Stimulated activated CD4-positive, alpha-beta T cell treated with anti-CD3 and anti-CD28 coated beads, Interleukin-12 subunit alpha, Interleukin-12 subunit beta, amount 100 ng/mL, for 48 hours (primary cell): ENCODE data around the gene FAS.
A peak's percentile ranks its signal among the peaks of the same experiment; 100 is the strongest.
"Not testable (repeated sequence)": the region's sequence is repeated elsewhere in the genome, so short reads cannot be mapped to it uniquely, and the experiment has no call there.

Source experiments
- DNase-seq, 3 donors: peaks; one replicate each; pipeline ENCODE4 v3.0.0-alpha.2; 2020; ENCODE audit warnings: low read depth in 2 of 3, low spot score in 1 of 3

Gene FAS

DNA sequence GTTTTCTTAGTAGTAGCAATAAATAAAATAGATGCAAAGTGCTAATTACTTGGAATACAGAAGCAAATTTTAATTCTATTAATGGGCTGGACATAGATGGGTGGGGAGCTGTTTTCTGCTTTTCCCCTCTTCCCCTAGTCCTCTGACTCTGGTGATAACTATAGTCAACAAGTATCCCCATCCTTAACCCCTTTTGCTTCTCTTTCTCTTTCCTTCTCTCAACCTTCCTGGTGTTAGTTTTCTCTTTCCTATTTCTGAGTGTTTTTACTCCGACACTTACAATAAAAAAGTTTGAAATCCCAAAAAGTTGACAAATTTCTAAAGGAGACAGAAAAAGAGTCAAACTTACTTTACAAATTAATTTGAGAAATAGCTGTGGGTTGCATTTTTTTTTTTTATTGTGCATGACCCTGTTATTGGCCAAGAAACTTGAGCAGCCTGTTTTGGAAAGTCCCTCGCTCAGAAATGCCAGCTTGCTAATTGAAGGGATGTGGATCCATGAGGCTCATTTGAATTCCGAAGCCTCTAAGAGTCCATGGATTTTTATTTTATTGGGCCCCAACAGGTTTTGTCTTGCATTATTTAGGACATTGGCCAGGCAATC lies 2.4 kb downstream of the FAS start:
- no peak for DNase-seq

- DNase-seq: no peak
Observed at GRCh38 chr10:88994019-88994418, 3.4 kb downstream of the FAS start.

DNA sequence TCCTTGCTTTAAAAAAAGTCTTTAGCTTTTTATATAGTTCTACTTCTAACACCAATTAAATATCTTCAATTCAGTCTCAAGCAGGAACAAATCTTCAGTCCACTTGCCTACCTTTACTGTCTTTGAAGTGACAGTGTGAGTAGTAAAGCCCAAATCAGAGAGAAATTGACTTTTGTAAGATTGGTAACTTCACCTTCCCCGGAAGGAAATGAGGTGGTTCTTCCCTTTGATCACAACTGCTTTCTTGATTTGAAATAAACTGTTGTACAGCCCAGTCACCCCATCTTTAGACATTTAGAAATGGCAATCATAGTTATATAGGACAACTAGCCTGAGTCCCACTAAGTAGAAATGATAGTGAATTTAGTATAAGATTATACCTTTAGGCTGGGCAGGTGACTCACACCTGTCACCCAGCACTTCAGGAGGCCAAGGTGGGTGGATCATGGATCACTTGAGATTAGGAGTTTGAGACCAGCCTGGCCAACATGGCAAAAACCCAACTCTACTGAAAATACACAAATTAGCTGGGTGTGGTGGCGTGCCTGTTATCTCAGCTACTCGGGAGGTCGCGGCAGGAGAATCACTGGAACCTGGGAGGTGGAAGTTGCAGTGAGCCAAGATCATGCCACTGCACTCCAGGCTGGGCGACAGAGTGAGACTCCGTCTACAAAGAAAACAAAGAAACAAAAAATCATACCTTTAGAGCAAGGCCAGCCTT lies 4.7 kb downstream of the FAS start:
- no peak for DNase-seq

DNA sequence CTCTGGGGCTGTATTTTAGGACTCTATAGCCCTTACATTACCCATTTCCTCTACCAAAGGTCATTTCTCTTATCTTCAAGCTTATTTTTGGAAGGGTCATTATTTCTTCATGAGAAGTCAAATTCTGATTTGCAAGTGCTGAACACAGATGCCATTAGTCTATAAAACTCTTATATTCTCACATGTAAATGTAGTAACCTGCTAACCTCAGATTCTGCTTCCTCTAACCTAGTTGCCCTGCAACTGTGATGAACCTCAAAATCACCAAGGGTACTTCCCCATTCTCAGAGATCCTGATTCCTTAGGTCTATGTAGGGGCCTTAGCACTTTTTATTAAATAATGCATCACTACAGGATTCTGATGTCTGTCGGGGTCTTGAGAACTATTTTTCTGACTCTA lies 6.3 kb downstream of the FAS start:
- no peak for DNase-seq

DNA sequence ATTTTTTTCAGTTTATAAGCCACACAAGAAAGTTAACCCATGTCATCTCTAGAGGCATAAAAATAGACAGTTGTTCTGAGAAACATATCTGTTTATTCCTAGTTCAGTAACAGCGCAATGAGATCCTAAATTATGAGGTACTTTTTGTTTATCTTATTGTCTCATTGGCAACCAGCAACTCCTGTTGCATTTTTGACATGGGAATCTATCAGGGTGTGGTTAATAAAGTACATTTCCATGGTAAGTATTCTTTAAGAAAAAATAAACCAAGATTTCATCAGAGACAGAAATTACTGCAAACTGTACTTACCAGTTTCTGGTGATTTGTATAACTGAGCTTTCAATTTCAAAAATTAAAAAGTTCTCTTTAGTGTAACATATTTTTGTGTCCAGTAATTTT lies 9.0 kb downstream of the FAS start:
- DNase-seq: no peak

- no peak for DNase-seq
Observed at GRCh38 chr10:89001024-89001728, 10.6 kb downstream of the FAS start.

DNA sequence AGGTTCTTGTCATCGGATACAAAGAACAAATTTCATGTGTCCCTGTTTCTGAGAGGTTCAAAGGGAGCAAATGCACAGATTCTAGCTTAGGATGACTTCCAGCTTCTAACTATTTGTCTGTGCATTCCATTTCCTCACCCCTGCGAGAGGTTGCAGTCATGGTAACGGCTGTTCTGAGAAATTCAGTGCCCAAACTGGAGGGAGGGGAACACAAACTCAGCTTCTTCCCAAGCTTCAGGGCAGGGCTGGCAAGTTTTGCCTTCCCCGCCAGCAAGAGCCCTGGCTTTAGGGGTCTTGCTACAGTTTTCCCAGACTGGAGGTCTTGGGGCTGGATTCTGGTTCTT lies 11.1 kb downstream of the FAS start:
- no peak for DNase-seq

DNA sequence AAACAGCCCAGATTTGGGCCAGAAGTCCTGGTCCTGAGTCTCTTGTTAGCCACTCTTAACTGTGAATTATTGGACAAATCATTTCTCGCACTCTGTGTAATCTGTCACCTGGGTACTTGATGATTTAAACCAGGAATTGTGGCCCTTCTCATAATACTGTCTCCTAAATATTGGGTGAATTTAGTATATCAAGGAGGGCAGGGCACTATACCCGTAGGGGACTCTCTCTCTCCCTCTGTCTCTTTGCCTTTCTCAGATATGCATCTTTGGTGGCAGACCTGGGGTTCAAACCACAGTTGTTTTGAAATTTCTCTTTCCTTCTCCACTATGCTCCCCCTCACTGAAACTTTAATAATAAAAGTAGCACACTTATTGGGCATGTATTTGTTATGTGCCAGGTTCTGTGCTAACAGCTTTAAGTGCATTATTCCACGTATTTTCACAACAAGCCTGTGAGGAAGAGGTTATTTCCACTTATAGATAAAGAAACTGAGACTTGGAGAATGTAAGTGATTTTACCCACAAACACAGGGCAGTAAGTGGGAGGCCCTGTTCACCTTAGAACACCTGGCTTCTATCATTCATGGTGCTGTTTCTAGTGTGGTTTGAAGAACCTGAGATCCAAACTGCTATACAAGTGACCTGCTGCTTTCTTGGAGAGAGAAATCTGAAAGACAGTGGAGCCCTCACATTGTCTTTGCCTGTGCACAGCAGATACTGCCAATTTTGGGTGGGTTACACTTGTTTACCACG lies 11.8 kb downstream of the FAS start:
- no peak for DNase-seq

- DNase-seq: no peak
Observed at GRCh38 chr10:89003344-89003743, 12.7 kb downstream of the FAS start.

GRCh38 chr10:89007129-89007893 lies 16.7 kb downstream of the FAS start:
- DNase-seq: no peak

DNA sequence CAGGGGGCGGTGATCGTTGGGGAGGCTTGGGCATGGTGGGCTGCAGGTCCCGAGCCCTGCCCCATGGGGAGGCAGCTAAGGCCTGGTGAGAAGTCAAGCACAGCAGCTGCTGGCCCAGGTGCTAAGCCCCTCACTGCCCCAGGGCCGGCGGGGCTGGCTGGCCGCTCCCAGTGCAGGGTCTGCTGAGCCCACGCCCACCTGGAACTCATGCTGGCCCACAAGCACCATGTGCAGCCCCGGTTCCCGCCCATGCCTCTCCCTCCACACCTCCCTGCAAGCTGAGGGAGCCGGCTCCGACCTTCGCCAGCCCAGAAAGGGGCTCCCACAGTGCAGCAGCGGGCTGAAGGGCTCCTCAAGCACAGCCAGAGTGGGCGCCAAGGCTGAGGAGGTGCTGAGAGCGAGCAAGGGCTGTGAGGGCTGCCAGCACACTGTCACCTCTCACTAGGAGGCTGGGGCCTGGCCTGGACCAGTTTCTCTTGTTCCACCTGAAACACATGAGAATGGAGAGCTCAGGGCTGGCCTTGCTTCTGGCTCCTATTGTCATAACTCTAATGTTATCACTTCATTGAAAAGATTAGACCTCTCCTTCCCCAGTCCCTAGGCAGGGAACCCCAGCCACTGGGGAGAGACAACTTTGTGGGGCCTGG lies 28.2 kb downstream of the FAS start:
- not testable (repeated sequence) for DNase-seq

GRCh38 chr10:89019569-89020327 lies 29.1 kb downstream of the FAS start:
- DNase-seq: no peak

DNA sequence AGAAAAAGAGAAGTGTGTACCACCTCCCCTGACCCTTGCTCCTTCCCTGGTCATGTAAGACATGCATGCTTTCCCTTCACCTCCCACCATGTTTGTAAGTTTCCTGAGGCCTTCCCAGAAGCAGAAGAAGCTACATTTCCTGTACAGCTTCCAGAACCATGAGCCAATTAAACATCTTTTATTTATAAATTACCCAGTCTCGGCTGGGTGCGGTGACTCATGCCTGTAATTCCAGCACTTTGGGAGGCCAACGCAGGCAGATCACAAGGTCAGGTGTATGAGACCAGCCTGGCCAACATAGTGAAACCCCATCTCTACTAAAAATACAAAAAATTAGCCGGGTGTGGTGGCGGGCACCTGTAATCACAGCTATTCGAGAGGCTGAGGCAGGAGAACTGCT lies 30.9 kb downstream of the FAS start:
- not testable (repeated sequence) for DNase-seq

GRCh38 chr10:89022734-89023133 lies 32.1 kb downstream of the FAS start:
- no peak for DNase-seq

DNA sequence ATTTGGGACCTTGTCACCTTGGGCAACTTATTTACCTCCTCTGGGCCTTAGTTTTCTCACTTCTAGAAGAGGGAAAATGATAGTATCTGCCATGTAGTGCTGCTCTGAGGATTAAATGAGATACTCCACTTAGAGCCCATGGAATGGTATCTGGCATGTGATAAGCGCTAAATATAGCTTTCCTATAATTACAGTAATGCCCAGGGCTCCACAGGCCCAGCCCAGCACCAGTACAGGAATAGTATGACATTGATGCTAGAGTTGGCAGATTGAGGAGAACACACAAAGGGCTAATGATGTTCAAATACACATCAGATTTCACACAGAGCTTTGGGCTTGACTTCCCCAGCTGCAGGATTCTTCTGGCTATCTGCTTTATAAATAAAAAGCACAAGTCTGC lies 34.9 kb downstream of the FAS start:
- DNase-seq: no peak

- no peak for DNase-seq
Observed at GRCh38 chr10:89029181-89029580, 38.6 kb downstream of the FAS start.

DNA sequence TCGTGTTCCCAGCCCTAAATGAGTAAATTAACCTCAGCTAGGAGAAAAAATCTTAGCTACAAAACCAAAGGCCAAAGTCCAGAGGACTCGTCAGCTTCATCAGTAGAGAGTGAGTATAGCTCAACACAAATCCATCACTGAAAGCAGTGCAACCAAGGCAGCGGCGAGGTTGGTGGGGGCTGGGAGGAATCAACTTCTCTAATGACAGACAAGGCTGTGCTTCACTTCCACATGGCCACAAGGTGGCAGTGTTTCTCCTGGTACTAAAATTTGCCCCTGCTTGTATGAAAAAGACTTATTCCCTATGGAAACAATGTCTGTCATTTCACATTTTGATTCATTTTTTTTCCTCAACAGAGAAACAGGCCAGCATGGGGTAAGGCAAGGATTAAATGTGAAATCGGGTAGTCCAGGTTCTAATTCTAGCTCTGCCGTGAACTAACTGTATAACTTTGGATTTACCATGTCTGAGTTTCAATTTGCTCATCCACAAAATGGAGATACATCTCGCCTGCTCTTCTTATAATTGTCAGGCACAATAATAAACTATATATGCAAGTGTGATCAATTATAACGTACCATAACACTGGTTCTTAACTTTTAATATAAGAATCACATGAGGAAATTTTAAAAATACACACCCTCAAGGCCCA lies 39.3 kb downstream of the FAS start:
- peak; percentile 44 to 67 (median 57) for DNase-seq

DNA sequence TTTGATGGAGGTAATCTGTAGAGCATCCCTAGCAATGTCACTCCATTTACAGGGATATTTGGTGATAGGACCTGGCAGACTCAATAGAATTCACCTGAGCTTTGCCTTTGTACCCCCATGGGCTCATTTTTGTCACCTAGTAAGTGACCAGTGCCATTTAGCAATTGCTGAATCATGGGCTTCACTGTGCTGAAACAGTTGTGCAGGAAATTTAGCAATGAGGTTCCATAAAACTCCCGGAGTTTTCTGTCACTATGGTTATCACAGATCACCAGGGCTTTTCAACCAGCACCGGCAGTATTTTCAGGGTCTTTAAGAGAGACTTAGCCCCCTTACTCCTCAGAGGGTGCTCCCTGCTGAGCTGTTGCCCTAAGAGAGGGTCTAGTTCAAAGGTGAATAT lies 40.2 kb downstream of the FAS start:
- DNase-seq: no peak

DNA sequence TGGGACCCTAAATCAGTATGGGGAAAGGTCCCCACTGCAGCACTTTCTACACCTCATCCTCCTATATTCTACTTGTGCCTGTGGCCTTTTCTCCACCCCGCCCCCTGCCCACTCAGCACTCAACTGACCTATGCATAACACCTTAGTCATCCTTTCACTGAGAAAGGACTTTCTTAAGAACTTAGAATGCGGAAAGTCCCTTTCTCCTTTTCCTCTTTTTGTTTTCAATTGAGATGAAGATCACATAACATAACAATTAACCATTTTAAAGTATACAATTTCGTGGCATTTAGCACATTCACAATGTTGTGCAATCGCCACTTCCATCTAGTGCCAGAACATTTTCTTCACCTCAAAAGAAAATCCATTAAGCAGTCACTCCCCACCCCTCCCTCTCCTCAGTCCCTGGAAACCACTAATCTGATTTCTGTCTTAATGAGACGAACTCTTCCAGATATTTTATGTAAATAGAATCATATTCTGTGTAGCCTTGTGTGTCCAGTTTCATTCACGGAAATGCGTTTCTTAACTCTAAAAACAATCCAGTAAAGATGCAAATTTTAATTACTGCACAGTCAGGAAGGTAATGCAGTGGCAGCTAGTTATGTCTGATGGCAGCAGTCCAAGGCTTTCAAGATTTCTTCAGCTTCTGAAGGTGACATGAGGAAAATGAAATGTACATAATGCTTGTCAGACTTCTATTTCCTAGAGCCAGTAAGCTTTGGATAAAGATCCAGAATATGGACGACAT lies 41.7 kb downstream of the FAS start:
- peak; percentile 40 to 62 (median 50) for DNase-seq
